Right renal pelvis (tissue), 4 donors: Measurements from ENCODE around the gene TMEM38A. TPM values are rescaled to one million over a fixed set of nuclear protein-coding genes. Genes with fewer than 3 reads are reported as not detected.
"Not testable (repeated sequence)": the region's sequence is repeated elsewhere in the genome, so short reads cannot be mapped to it uniquely, and the experiment has no call there.

ENCODE experiments used
- DNase-seq, 4 donors: peaks; one replicate each; pipeline ENCODE4 v3.0.0-alpha.2; 2013; ENCODE audit warnings: low read depth in 4 of 4, low spot score in 3 of 4, missing footprints in 1 of 4
- polyA plus RNA-seq, 4 donors: library from polyadenylated mRNA; unstranded; fragments of 120-200 nt; gene quantifications; one replicate each; pipeline ENCODE4 v1.2.1, GENCODE V29; 2013; ENCODE audit not compliant: insufficient read length in 4 of 4

Gene TMEM38A
- polyA plus RNA-seq, 4 donors: 7.6 to 8.7 (median 7.9) TPM

GRCh38 chr19:16637535-16637934 is 23.4 kb upstream of the TMEM38A start:
- no peak for DNase-seq

GRCh38 chr19:16638666-16639065 is 22.3 kb upstream of the TMEM38A start:
- no peak for DNase-seq

- DNase-seq: no peak
Measured at GRCh38 chr19:16640951-16641350, 20.0 kb upstream of the TMEM38A start.

GRCh38 chr19:16641695-16642094 is 19.2 kb upstream of the TMEM38A start:
- no peak for DNase-seq

- no peak for DNase-seq
Measured at GRCh38 chr19:16645140-16645539, 15.8 kb upstream of the TMEM38A start.

GRCh38 chr19:16649734-16650133 is 11.2 kb upstream of the TMEM38A start:
- DNase-seq: no peak

- no peak for DNase-seq
Measured at GRCh38 chr19:16650821-16651220, 10.1 kb upstream of the TMEM38A start.

- not testable (repeated sequence) for DNase-seq
Measured at GRCh38 chr19:16651421-16652188, 9.3 kb upstream of the TMEM38A start.

GRCh38 chr19:16652854-16653253 is 8.1 kb upstream of the TMEM38A start:
- no peak for DNase-seq

- no peak for DNase-seq
Measured at GRCh38 chr19:16654140-16654539, 6.8 kb upstream of the TMEM38A start.

GRCh38 chr19:16654627-16655026 is 6.3 kb upstream of the TMEM38A start:
- no peak for DNase-seq

- DNase-seq: no peak
Measured at GRCh38 chr19:16655727-16656126, 5.2 kb upstream of the TMEM38A start.

- no peak for DNase-seq
Measured at GRCh38 chr19:16657384-16657783, 3.6 kb upstream of the TMEM38A start.

- DNase-seq: no peak
Measured at GRCh38 chr19:16659464-16659831, 1.5 kb upstream of the TMEM38A start.

GRCh38 chr19:16659832-16660708 is 869 bp upstream of the TMEM38A start, which contains the start of gene SMIM7:
Gene SMIM7 (minus strand): TSS chr19:16660144. CDS start chr19:16660110, 34 bp downstream.
- DNase-seq: peak; percentile 97 to 99 (median 98)

- peak in 2 of 4 donors; percentile 1 to 2 for DNase-seq
Measured at GRCh38 chr19:16661480-16662034, 618 bp downstream of the TMEM38A start.

GRCh38 chr19:16668176-16668575 is 7.2 kb downstream of the TMEM38A start:
- DNase-seq: no peak

GRCh38 chr19:16668702-16669101 is 7.8 kb downstream of the TMEM38A start:
- not testable (repeated sequence) for DNase-seq

GRCh38 chr19:16670291-16670690 is 9.4 kb downstream of the TMEM38A start:
- no peak for DNase-seq

GRCh38 chr19:16671652-16672274 is 10.8 kb downstream of the TMEM38A start:
- DNase-seq: no peak

GRCh38 chr19:16673231-16673630 is 12.3 kb downstream of the TMEM38A start:
- DNase-seq: no peak
